Vagina (tissue), 2 donors: ENCODE data around the gene DAGLB. TPM values are rescaled to one million over a fixed set of nuclear protein-coding genes. Genes with fewer than 3 reads are reported as not detected.

Experiments used
- DNase-seq, 2 donors: peaks; one replicate each; pipeline ENCODE4 v3.0.0-alpha.2; 2017; ENCODE audit errors: extremely low spot score in 2 of 2
- H3K27ac ChIP-seq: fragments of 200-600 bp; sonication (generic); one replicate; pipeline ENCODE4 v1.5.1; 2019
- H3K27me3 ChIP-seq: fragments of 200-600 bp; sonication (generic); one replicate; pipeline ENCODE4 v1.5.1; 2019
- H3K36me3 ChIP-seq, 2 donors: fragments of 200-600 bp; sonication (generic); one replicate each; pipeline ENCODE4 v1.5.1; 2017 to 2019
- H3K4me1 ChIP-seq: fragments of 200-600 bp; sonication (generic); one replicate; pipeline ENCODE4 v1.5.1; 2019
- H3K4me3 ChIP-seq, 2 donors: fragments of 200-600 bp; sonication (generic); 1 replicate in 1 of 2; 2 replicates in 1 of 2; pipeline ENCODE4 v1.5.1; 2016 to 2019
- H3K9me3 ChIP-seq: fragments of 200-600 bp; sonication (generic); one replicate; pipeline ENCODE4 v1.5.1; 2019
- CTCF ChIP-seq, 3 experiments: fragments of 450-650 bp in 2 of 3; fragments of 200-600 bp in 1 of 3; sonication (generic) in 1 of 3; IDR thresholded peaks; one replicate each; pipeline ENCODE4 v1.5.1; 2017 to 2019; ENCODE audit warnings: antibody characterized with exemption in 3 of 3, mild to moderate bottlenecking in 2 of 3, moderate library complexity in 2 of 3
- POLR2A ChIP-seq, 2 donors: fragments of 450-650 bp; IDR thresholded peaks; one replicate each; pipeline ENCODE4 v1.6.1; 2017; ENCODE audit warnings: antibody characterized with exemption in 2 of 2, mild to moderate bottlenecking in 2 of 2, moderate library complexity in 2 of 2
- POLR2AphosphoS5 ChIP-seq, 2 donors: sonication (generic); formaldehyde crosslinking; IDR thresholded peaks; one replicate each; pipeline ENCODE4 v1.9.0; 2017; ENCODE audit warnings: antibody characterized with exemption in 2 of 2, mild to moderate bottlenecking in 2 of 2, low read depth in 1 of 2; ENCODE audit not compliant: insufficient read depth in 1 of 2
- intact Hi-C: fragments of 100-400 bp; cut with DNase I; formaldehyde crosslinking; loops from one replicate; pipeline ENCODE4 v1.15.1; 2023
- total RNA-seq: library from RNA; depleted of rRNA; stranded (reverse); fragments of >200 nt; gene quantifications from one replicate; pipeline ENCODE4 v1.2.3, GENCODE V29; 2016

Gene DAGLB
- total RNA-seq, 1 donor from 2014 or later, result 22.1 TPM

- Histone ChIP-seq H3K36me3 (peaks cover 0 to 62% of the 10 kb centered on the region in 2 donors), H3K27me3 (no peaks in the 10 kb centered on the region), H3K4me3 (no peak overlapping the region), H3K9me3 (no peaks in the 10 kb centered on the region), H3K27ac (no peak overlapping the region), H3K4me1 (no peaks in the 10 kb centered on the region)
- DNase-seq, result no peak
- TF ChIP-seq POLR2AphosphoS5 (IDR thresholded peaks at IDR 0.05; ENCODE audit: insufficient read depth in 1 of 2, low read depth in 1 of 2) (no peak), POLR2A (IDR thresholded peaks at IDR 0.05) (no peak), CTCF (IDR thresholded peaks at IDR 0.05) (no peak)
- intact Hi-C loops, result no loop called here
Observed at GRCh38 chr7:6416516-6417145, 31.1 kb downstream of the DAGLB start.

- Histone ChIP-seq H3K4me1 (no peaks in the 10 kb centered on the region), H3K36me3 (peaks cover 0 to 71% of the 10 kb centered on the region in 2 donors), H3K27me3 (no peaks in the 10 kb centered on the region), H3K4me3 (no peak overlapping the region), H3K27ac (no peak overlapping the region), H3K9me3 (no peaks in the 10 kb centered on the region)
- TF ChIP-seq CTCF (IDR thresholded peaks at IDR 0.05), result no peak
- TF ChIP-seq POLR2AphosphoS5 (IDR thresholded peaks at IDR 0.05; ENCODE audit: insufficient read depth in 1 of 2, low read depth in 1 of 2), result no peak
- TF ChIP-seq POLR2A (IDR thresholded peaks at IDR 0.05), result no peak
- intact Hi-C loops, result no loop called here
- DNase-seq, result no peak
Observed at GRCh38 chr7:6413637-6414036, 34.1 kb downstream of the DAGLB start.

GRCh38 chr7:6409944-6410693 is 37.6 kb downstream of the DAGLB start:
- Histone ChIP-seq H3K4me1 (no peaks in the 10 kb centered on the region), H3K27ac (no peak overlapping the region), H3K36me3 (peaks cover 0 to 81% of the 10 kb centered on the region in 2 donors), H3K4me3 (no peak overlapping the region), H3K27me3 (no peaks in the 10 kb centered on the region), H3K9me3 (no peaks in the 10 kb centered on the region)
- TF ChIP-seq CTCF (IDR thresholded peaks at IDR 0.05), result no peak
- no peak for TF ChIP-seq POLR2A (IDR thresholded peaks at IDR 0.05)
- no peak for TF ChIP-seq POLR2AphosphoS5 (IDR thresholded peaks at IDR 0.05; ENCODE audit: insufficient read depth in 1 of 2, low read depth in 1 of 2)
- intact Hi-C loops, result no loop called here
- no peak for DNase-seq

GRCh38 chr7:6409091-6409490 is 38.7 kb downstream of the DAGLB start:
- no peaks in the 10 kb centered on the region for H3K9me3 ChIP-seq
- TF ChIP-seq CTCF (IDR thresholded peaks at IDR 0.05) (no peak), POLR2A (IDR thresholded peaks at IDR 0.05) (no peak), POLR2AphosphoS5 (IDR thresholded peaks at IDR 0.05; ENCODE audit: insufficient read depth in 1 of 2, low read depth in 1 of 2) (no peak)
- no peaks in the 10 kb centered on the region for H3K4me1 ChIP-seq
- H3K36me3 ChIP-seq, result peaks cover 0 to 83% of the 10 kb centered on the region in 2 donors
- DNase-seq, result no peak
- intact Hi-C loops, result no loop called here
- no peak overlapping the region for H3K27ac ChIP-seq
- H3K4me3 ChIP-seq, result no peak overlapping the region
- no peaks in the 10 kb centered on the region for H3K27me3 ChIP-seq

GRCh38 chr7:6407434-6407833 is 40.3 kb downstream of the DAGLB start:
- H3K4me3 ChIP-seq, result no peak overlapping the region
- no peak for DNase-seq
- intact Hi-C loops, result no loop called here
- H3K36me3 ChIP-seq, result peaks cover 0 to 82% of the 10 kb centered on the region in 2 donors
- no peak overlapping the region for H3K27ac ChIP-seq
- TF ChIP-seq POLR2A (IDR thresholded peaks at IDR 0.05) (no peak), POLR2AphosphoS5 (IDR thresholded peaks at IDR 0.05; ENCODE audit: insufficient read depth in 1 of 2, low read depth in 1 of 2) (no peak), CTCF (IDR thresholded peaks at IDR 0.05) (no peak)
- H3K9me3 ChIP-seq, result no peaks in the 10 kb centered on the region
- H3K4me1 ChIP-seq, result no peaks in the 10 kb centered on the region
- no peaks in the 10 kb centered on the region for H3K27me3 ChIP-seq
